Measurements from ENCODE around the gene RMND1.

Gene RMND1

GRCh38 chr6:151481786-151482185, 29.9 kb upstream of the RMND1 start:
- no peak for TF ChIP-seq EZH2phosphoT487 (IDR thresholded peaks at IDR 0.05; ENCODE audit: borderline replicate concordance, low read length)
- TF ChIP-seq, protein P1, sequence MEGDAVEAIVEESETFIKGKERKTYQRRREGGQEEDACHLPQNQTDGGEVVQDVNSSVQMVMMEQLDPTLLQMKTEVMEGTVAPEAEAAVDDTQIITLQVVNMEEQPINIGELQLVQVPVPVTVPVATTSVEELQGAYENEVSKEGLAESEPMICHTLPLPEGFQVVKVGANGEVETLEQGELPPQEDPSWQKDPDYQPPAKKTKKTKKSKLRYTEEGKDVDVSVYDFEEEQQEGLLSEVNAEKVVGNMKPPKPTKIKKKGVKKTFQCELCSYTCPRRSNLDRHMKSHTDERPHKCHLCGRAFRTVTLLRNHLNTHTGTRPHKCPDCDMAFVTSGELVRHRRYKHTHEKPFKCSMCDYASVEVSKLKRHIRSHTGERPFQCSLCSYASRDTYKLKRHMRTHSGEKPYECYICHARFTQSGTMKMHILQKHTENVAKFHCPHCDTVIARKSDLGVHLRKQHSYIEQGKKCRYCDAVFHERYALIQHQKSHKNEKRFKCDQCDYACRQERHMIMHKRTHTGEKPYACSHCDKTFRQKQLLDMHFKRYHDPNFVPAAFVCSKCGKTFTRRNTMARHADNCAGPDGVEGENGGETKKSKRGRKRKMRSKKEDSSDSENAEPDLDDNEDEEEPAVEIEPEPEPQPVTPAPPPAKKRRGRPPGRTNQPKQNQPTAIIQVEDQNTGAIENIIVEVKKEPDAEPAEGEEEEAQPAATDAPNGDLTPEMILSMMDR (IDR thresholded peaks at IDR 0.05; ENCODE audit: low read depth, low read length, poor library complexity, severe bottlenecking): no peak
- no peaks in the 10 kb centered on the region for H3K27me3 ChIP-seq (ENCODE audit: control insufficient read depth, low read length)
- no peaks in the 10 kb centered on the region for H3K9me3 ChIP-seq (ENCODE audit: control insufficient read depth, insufficient read depth, low read length)
- H3K9me2 ChIP-seq (replicated peaks; ENCODE audit: control insufficient read depth, low read length): no peaks in the 10 kb centered on the region
- peak overlapping the region; percentile 74 for H3K4me2 ChIP-seq (ENCODE audit: low read length)
- H3K36me3 ChIP-seq (ENCODE audit: control insufficient read depth, low read length): no peaks in the 10 kb centered on the region
- peak overlapping the region; percentile 52 for H3K4me3 ChIP-seq (ENCODE audit: low read length)
- peak overlapping the region; percentile 63 for H3K27ac ChIP-seq (ENCODE audit: low read depth, low read length)
- no peaks in the 10 kb centered on the region for H4K20me1 ChIP-seq (ENCODE audit: control insufficient read depth, insufficient read depth, low read depth, low read length)
- peaks cover 3% of the 10 kb centered on the region for H3F3A ChIP-seq (ENCODE audit: control insufficient read depth, insufficient read depth)
- H3K79me2 ChIP-seq (ENCODE audit: control insufficient read depth, low read length): no peaks in the 10 kb centered on the region
- peaks cover 21% of the 10 kb centered on the region for H3K4me1 ChIP-seq (ENCODE audit: control insufficient read depth, low read length)

- Histone ChIP-seq H3K9me3 (ENCODE audit: control insufficient read depth, insufficient read depth, low read length) (no peaks in the 10 kb centered on the region), H3K4me2 (ENCODE audit: low read length) (no peak overlapping the region), H3K79me2 (ENCODE audit: control insufficient read depth, low read length) (no peaks in the 10 kb centered on the region), H3K27ac (ENCODE audit: low read depth, low read length) (no peak overlapping the region), H3K27me3 (ENCODE audit: control insufficient read depth, low read length) (no peaks in the 10 kb centered on the region), H3K36me3 (ENCODE audit: control insufficient read depth, low read length) (no peaks in the 10 kb centered on the region), H3K4me1 (ENCODE audit: control insufficient read depth, low read length) (peaks cover 36% of the 10 kb centered on the region), H3F3A (ENCODE audit: control insufficient read depth, insufficient read depth) (peaks cover 5% of the 10 kb centered on the region), H4K20me1 (ENCODE audit: control insufficient read depth, insufficient read depth, low read depth, low read length) (no peaks in the 10 kb centered on the region), H3K4me3 (ENCODE audit: low read length) (no peak overlapping the region), H3K9me2 (replicated peaks; ENCODE audit: control insufficient read depth, low read length) (no peaks in the 10 kb centered on the region)
- TF ChIP-seq, protein P1 (IDR thresholded peaks at IDR 0.05; ENCODE audit: low read depth, low read length, poor library complexity, severe bottlenecking): no peak
- TF ChIP-seq EZH2phosphoT487 (IDR thresholded peaks at IDR 0.05; ENCODE audit: borderline replicate concordance, low read length): no peak
Observed at GRCh38 chr6:151478670-151479069, 26.7 kb upstream of the RMND1 start.

GRCh38 chr6:151477726-151478125, 25.8 kb upstream of the RMND1 start:
- Histone ChIP-seq H3K4me1 (ENCODE audit: control insufficient read depth, low read length) (peaks cover 39% of the 10 kb centered on the region), H3K9me2 (replicated peaks; ENCODE audit: control insufficient read depth, low read length) (no peaks in the 10 kb centered on the region), H3K27ac (ENCODE audit: low read depth, low read length) (no peak overlapping the region), H3K79me2 (ENCODE audit: control insufficient read depth, low read length) (no peaks in the 10 kb centered on the region), H3K9me3 (ENCODE audit: control insufficient read depth, insufficient read depth, low read length) (no peaks in the 10 kb centered on the region), H3K4me2 (ENCODE audit: low read length) (no peak overlapping the region), H3F3A (ENCODE audit: control insufficient read depth, insufficient read depth) (peaks cover 5% of the 10 kb centered on the region), H3K36me3 (ENCODE audit: control insufficient read depth, low read length) (no peaks in the 10 kb centered on the region), H3K4me3 (ENCODE audit: low read length) (no peak overlapping the region), H3K27me3 (ENCODE audit: control insufficient read depth, low read length) (no peaks in the 10 kb centered on the region), H4K20me1 (ENCODE audit: control insufficient read depth, insufficient read depth, low read depth, low read length) (no peaks in the 10 kb centered on the region)
- TF ChIP-seq EZH2phosphoT487 (IDR thresholded peaks at IDR 0.05; ENCODE audit: borderline replicate concordance, low read length): no peak
- TF ChIP-seq, protein P1 (IDR thresholded peaks at IDR 0.05; ENCODE audit: low read depth, low read length, poor library complexity, severe bottlenecking): no peak

Measured in DOHH2 (cell line).